ENCODE results near the gene NDUFB6. TPM values are rescaled to one million over a fixed set of nuclear protein-coding genes. Genes with fewer than 3 reads are reported as not detected.
A peak's percentile ranks its signal among the peaks of the same experiment; 100 is the strongest.
"Not testable (repeated sequence)": the region's sequence is repeated elsewhere in the genome, so short reads cannot be mapped to it uniquely, and the experiment has no call there.

The NDUFB6 gene
- total RNA-seq, 6 donors from 2014 or later, result 3.1 to 46.9 (median 25.9) TPM

DNA sequence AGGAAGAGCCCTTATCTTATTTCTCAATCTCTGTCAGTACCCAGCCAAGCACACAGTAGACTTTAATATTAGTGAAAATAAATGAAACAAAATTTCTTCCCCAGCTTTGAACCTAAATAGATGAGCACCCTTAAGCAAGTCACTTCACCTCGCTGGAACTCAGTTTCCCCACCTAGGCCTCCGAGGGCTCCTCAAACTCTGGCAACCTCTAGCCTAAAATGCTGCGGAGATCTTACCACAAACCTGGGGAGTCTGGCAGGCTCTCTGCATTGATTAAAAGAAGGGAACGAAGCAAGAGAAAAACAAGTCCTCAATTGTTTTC lies 47.3 kb downstream of the NDUFB6 start:
- Histone ChIP-seq H3K27me3 (no peaks in the 10 kb centered on the region), H3K4me3 (peak overlapping the region; percentile 47 to 85 (median 64)), H3K27ac (peak overlapping the region; percentile 86 to 90 (median 89)), H3K9me3 (no peaks in the 10 kb centered on the region), H3K4me1 (peaks cover 18 to 33% (median 24%) of the 10 kb centered on the region in 4 donors), H3K36me3 (no peaks in the 10 kb centered on the region)
- 0% methylated on average over 4 of the region's 4 CpGs for WGBS, 2 donors
- ATAC-seq (ENCODE audit: low FRiP score in 2 of 2) (no peak), DNase-seq (no peak)
- TF ChIP-seq EP300 (IDR thresholded peaks at IDR 0.05), result no peak
- TF ChIP-seq, protein P1, sequence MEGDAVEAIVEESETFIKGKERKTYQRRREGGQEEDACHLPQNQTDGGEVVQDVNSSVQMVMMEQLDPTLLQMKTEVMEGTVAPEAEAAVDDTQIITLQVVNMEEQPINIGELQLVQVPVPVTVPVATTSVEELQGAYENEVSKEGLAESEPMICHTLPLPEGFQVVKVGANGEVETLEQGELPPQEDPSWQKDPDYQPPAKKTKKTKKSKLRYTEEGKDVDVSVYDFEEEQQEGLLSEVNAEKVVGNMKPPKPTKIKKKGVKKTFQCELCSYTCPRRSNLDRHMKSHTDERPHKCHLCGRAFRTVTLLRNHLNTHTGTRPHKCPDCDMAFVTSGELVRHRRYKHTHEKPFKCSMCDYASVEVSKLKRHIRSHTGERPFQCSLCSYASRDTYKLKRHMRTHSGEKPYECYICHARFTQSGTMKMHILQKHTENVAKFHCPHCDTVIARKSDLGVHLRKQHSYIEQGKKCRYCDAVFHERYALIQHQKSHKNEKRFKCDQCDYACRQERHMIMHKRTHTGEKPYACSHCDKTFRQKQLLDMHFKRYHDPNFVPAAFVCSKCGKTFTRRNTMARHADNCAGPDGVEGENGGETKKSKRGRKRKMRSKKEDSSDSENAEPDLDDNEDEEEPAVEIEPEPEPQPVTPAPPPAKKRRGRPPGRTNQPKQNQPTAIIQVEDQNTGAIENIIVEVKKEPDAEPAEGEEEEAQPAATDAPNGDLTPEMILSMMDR (IDR thresholded peaks at IDR 0.05), result no peak
- no peak for TF ChIP-seq POLR2AphosphoS5 (IDR thresholded peaks at IDR 0.05)
- TF ChIP-seq POLR2A (IDR thresholded peaks at IDR 0.05), result no peak

DNA sequence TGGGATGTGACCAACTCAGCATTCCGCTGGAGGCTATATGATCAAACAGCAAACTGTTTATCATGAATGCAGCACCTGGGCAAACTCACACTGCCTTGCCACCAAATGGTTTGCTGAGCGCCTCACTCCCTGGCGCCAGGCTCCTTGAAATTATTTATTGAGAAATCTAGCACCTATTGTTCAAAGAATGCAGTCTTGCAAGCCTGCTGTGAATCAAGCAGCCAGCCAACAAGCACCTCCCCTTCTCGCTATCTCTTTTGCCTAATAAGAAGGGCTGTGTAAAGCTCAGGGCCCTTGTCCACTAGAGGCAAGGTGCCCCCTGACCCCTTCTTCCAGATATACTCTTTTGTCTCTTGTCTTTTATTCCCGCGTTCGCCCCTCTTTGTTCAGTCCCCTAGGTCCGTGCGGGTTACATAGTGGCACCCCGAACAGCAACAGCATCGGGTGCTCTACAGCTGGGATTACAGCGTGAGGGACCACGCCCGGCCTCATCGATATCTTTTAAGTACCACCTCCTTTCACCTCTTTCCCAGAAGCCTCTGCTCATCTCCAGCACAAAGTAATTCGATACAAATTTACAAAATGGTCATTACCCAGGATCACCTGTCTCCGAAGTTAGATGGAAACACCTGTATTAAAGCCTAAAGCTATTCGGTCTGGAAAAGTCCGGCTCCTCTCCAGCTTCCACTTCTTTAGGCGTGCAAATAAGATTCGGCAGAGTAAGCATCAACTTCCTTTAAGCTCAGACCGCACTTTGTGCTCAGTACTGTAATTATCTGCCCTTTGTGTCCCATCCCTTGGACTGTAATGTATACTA lies 47.9 kb downstream of the NDUFB6 start:
- DNase-seq (peak in 1 of 2 donors; percentile 45), ATAC-seq (ENCODE audit: low FRiP score in 2 of 2) (peak; percentile 49 to 52)
- 20 to 22% methylated on average over 22 of the region's 22 CpGs for WGBS, 2 donors

DNA sequence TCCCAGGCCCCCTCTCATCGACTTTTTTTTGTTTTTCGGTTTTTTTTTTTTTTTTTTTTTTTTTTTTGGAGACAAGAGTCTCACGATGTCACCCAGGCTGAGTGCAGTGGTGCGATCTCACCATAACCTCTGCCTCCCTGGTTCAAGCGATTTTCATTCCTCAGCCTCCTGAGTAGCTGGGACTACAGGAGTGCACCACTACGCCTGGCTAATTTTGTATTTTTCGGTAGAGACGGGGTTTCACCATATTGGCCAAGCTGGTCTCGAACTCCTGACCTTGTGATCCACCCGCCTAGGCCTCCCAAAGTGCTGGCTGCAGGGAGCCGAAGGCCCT lies 48.4 kb downstream of the NDUFB6 start:
- WGBS, 2 donors, result 74 to 77% methylated on average over 11 of the region's 11 CpGs
- DNase-seq; H3K36me3 ChIP-seq; H3K27me3 ChIP-seq; ATAC-seq (ENCODE audit: low FRiP score in 2 of 2); H3K9me3 ChIP-seq: not testable (repeated sequence)
- peak overlapping the region in 3 of 4 donors; percentile 47 to 85 (median 73) for H3K4me3 ChIP-seq
- H3K27ac ChIP-seq, result peak overlapping the region; percentile 86 to 90 (median 89)
- H3K4me1 ChIP-seq, result peaks cover 18 to 33% (median 24%) of the 10 kb centered on the region in 4 donors

More for the DNA sequence above, 47.9 kb downstream of the NDUFB6 start:
- TF ChIP-seq POLR2AphosphoS5 (IDR thresholded peaks at IDR 0.05) (no peak), POLR2A (IDR thresholded peaks at IDR 0.05) (no peak), EP300 (IDR thresholded peaks at IDR 0.05) (no peak)
- TF ChIP-seq, protein P1 (IDR thresholded peaks at IDR 0.05), result no peak
- Histone ChIP-seq H3K9me3 (no peaks in the 10 kb centered on the region), H3K27me3 (no peaks in the 10 kb centered on the region), H3K4me1 (peaks cover 18 to 33% (median 24%) of the 10 kb centered on the region in 4 donors), H3K36me3 (peaks cover 0 to under 1% (median 0%) of the 10 kb centered on the region in 4 donors), H3K4me3 (peak overlapping the region; percentile 47 to 85 (median 64)), H3K27ac (peak overlapping the region; percentile 86 to 90 (median 89))

DNA sequence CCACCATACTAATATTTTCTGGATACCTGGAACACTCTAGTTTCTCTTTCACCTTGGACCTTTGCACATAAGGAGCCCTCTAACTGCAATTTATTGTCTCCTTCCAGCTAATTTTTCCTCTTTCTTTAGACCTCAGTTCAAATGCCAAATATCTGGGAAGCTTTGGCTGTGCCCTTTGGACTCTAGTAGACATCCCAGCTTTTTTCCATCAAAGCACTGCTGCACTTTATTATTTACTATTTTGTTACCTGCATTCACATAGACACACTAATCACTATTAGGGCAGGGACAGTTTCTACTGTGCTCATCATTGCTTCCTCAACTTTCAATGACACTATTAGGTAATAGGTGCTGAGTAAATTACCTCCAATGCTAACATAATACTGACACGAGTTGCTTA lies 49.0 kb downstream of the NDUFB6 start:
- 83 to 89% methylated on average over 1 of the region's 1 CpG for WGBS, 2 donors
- Histone ChIP-seq H3K4me3 (peak overlapping the region in 1 of 4 donors; percentile 85), H3K27ac (no peak overlapping the region), H3K36me3 (peaks cover 0 to 3% (median 0%) of the 10 kb centered on the region in 4 donors), H3K9me3 (no peaks in the 10 kb centered on the region), H3K27me3 (no peaks in the 10 kb centered on the region), H3K4me1 (peaks cover 18 to 33% (median 24%) of the 10 kb centered on the region in 4 donors)
- ATAC-seq (ENCODE audit: low FRiP score in 2 of 2), result no peak
- TF ChIP-seq POLR2A (IDR thresholded peaks at IDR 0.05) (no peak), POLR2AphosphoS5 (IDR thresholded peaks at IDR 0.05) (no peak), EP300 (IDR thresholded peaks at IDR 0.05) (no peak)
- TF ChIP-seq, protein P1 (IDR thresholded peaks at IDR 0.05), result no peak
- no peak for DNase-seq

DNA sequence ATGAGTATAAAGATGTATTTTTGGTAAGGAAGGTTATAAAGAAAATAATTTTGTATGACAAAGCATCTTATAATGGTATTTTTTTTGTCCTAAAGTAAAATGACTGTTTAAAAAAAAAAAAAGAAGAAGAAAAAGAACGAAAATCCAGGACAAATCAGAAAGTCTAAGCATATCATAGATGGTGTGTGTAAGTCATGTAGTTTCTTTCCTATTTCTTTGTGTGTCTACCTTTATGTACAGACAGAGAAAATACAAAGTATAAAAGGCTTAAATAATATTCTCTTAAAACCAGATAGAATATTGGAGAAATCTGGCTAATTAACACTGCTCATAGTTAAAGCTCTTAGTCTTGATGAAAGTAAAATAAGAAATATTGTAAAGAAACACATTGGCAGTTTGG lies 54.7 kb downstream of the NDUFB6 start:
- ATAC-seq (ENCODE audit: low FRiP score in 2 of 2), result no peak
- Histone ChIP-seq H3K36me3 (peaks cover 0 to 3% (median 0%) of the 10 kb centered on the region in 4 donors), H3K4me1 (peaks cover 0 to 11% (median 5%) of the 10 kb centered on the region in 4 donors), H3K4me3 (no peak overlapping the region), H3K9me3 (no peaks in the 10 kb centered on the region), H3K27me3 (no peaks in the 10 kb centered on the region), H3K27ac (no peak overlapping the region)
- WGBS, 2 donors, result 91 to 94% methylated on average over 1 of the region's 1 CpG
- TF ChIP-seq POLR2A (IDR thresholded peaks at IDR 0.05), result no peak
- no peak for TF ChIP-seq EP300 (IDR thresholded peaks at IDR 0.05)
- no peak for TF ChIP-seq POLR2AphosphoS5 (IDR thresholded peaks at IDR 0.05)
- TF ChIP-seq, protein P1 (IDR thresholded peaks at IDR 0.05), result no peak
- no peak for DNase-seq
